Fibroblast of pulmonary artery (primary cell): ENCODE results near the gene IMP4.

Experiments
- DNase-seq: peaks from one replicate; pipeline ENCODE4 v3.0.0-alpha.2; 2010; ENCODE audit warnings: low read depth
- H3K4me3 ChIP-seq: replicated peaks from 2 replicates; pipeline ENCODE4 v1.5.1; 2011; ENCODE audit warnings: low read depth, mild to moderate bottlenecking, control low read depth, low read length, moderate library complexity
- TF ChIP-seq, protein P1 (sequence below): IDR thresholded peaks from 2 replicates; pipeline ENCODE4 v1.5.1; 2011; ENCODE audit warnings: mild to moderate bottlenecking, control low read depth, low read length, inconsistent platforms; ENCODE audit errors: missing control alignments

The IMP4 gene

DNA sequence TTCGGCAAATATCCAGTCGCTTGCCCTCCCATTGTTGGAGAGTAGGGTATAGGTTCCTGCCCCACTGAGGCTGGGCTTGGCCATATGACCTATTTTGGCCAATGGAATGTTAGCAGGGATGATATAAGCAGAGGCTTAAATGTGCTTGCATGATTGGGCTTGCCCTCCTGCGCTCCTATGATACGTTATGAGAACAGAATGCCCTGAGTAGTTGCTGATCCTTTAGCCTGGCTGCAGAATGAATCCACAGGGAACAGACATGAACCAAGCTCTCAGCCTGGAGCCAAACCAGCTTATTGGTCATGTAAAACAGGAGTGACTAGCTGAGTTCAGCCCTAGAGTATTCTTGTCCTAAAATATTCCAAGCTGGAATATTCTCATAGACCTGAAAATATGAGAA, 34.8 kb upstream of the IMP4 start:
- no peak for DNase-seq
- TF ChIP-seq, protein P1, sequence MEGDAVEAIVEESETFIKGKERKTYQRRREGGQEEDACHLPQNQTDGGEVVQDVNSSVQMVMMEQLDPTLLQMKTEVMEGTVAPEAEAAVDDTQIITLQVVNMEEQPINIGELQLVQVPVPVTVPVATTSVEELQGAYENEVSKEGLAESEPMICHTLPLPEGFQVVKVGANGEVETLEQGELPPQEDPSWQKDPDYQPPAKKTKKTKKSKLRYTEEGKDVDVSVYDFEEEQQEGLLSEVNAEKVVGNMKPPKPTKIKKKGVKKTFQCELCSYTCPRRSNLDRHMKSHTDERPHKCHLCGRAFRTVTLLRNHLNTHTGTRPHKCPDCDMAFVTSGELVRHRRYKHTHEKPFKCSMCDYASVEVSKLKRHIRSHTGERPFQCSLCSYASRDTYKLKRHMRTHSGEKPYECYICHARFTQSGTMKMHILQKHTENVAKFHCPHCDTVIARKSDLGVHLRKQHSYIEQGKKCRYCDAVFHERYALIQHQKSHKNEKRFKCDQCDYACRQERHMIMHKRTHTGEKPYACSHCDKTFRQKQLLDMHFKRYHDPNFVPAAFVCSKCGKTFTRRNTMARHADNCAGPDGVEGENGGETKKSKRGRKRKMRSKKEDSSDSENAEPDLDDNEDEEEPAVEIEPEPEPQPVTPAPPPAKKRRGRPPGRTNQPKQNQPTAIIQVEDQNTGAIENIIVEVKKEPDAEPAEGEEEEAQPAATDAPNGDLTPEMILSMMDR: no peak
- H3K4me3 ChIP-seq: no peak overlapping the region

DNA sequence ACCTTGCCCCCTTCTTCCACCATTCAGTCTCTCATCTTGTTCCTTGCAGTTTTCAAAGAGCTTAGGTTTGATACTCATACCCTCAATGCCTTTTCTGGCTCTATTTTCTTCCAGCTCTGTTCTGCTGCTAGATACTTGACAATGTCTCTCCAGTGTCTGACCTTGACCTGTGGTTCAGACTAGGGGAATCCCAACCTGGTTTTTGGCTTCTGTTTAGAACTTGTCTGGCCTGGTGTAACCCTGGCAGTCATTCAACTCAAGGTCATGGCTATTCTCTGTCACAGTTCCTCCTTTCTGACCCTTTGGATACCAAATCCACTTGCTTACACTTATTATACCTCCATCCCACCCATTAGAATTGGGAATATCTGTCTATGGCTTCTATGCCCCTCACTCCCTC, 31.8 kb upstream of the IMP4 start:
- H3K4me3 ChIP-seq: no peak overlapping the region
- DNase-seq: no peak
- TF ChIP-seq, protein P1: no peak

DNA sequence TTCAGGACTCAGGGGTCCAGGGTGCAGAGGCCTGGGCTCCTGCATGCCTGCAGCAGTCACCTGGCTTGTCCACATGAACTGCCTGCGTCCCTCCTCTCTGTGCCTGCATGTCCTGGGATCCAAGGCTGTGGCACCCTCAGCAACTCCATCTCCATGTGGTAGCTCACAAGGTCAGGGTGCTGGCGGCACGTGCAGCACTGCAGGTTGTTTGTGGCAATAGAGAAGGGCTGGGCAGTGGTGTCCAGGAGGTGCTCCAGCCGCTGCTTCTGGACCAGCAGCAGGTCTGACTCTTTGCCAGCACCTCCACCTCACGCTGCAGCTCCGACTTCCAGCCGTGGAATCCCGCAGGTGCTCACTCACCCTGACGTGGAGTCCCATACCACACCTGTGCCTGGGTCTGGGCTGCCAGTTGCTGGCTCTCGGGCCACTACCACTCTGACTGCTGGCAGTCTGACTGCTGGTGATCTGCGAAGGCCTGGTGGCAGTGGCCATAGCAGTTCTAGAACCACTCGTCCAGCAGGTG, 28.8 kb upstream of the IMP4 start:
- TF ChIP-seq, protein P1: no peak
- H3K4me3 ChIP-seq: no peak overlapping the region

DNA sequence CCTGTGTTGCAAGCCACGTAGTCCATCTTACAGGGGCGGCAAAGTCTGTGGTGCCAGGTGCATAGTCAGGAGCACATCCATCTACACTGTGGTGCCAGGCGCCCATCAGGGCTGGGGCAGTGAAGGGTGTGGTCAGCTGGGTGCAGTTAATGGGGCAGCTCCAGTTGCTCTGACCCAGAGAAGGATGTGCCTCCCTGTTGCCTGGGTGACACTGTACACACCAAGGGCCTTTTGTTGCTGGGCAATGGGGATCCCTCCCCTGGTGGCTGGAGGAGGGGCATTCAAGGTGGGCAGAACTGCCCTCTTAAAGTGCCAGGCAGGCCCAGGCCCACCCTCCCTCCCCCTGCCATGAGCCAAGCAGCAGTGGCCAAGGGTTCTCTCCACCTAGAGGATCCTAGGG, 28.3 kb upstream of the IMP4 start:
- TF ChIP-seq, protein P1: no peak
- no peak overlapping the region for H3K4me3 ChIP-seq
- DNase-seq: no peak

More for the DNA sequence above, 28.8 kb upstream of the IMP4 start:
- DNase-seq: no peak

DNA sequence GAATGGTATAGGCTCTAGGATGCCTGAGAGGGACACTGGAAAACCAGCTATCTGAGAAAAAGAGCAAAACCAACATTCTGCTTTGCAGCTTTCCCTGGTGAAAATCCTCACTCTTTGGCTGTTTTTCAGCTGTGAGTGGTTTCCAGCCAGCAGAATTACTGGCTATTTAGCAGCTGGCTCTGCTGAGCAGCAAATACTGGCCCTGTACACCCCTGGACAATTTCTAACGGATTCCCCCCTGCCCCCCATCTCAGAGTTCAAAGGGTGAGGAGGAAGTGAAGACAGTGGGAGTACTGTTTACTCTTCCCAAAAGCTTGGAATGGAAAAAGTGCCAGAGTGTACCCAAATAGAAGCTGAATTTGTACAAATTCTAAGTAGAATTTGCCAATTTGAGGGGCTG, 26.1 kb upstream of the IMP4 start:
- H3K4me3 ChIP-seq: no peak overlapping the region
- TF ChIP-seq, protein P1: no peak
- DNase-seq: no peak

DNA sequence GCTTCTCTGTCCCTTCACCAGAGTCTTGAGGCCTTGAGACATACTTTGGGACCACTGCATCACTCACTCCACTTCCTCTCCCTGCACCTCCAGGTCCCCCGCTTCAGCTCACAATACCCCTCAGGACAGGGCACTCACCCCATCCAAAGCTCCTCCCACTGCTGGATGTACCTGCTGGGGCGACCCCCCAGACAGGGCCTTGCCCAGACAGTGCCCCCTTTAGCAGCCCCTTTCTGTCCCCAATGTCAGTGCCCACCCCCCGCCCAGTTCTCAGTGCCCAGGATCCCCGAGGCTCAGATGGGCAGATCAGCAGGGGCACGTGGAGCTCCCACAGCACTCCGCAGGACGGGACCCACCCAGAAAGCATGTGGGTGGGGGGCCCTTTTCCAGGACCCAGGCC, 23.8 kb upstream of the IMP4 start:
- TF ChIP-seq, protein P1: no peak
- no peak for DNase-seq
- no peak overlapping the region for H3K4me3 ChIP-seq

DNA sequence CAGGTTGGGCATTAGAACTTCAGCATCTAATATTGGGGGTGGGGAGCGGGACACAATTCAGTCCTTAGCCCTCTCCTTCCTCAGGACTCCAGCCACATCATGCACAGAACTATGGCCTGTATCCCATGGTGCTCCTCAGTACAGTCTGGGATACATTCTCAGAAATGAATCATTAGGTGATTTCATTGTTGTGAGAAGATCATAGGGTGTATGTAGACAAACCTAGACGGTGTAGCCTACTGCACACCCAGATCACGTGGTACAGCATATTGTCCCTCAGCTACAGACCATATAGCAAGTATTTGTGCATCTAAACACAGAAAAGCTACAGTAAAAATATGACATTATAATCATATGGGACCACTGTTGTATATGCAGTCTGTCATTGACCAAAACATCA, 23.2 kb upstream of the IMP4 start:
- H3K4me3 ChIP-seq: no peak overlapping the region
- DNase-seq: no peak
- TF ChIP-seq, protein P1: no peak
